ENCODE data around the gene DRC1.

- no peak for TF ChIP-seq CTCF (IDR thresholded peaks at IDR 0.05)
- TF ChIP-seq POLR2AphosphoS5 (IDR thresholded peaks at IDR 0.05; ENCODE audit: insufficient read depth in 1 of 2, low read depth in 1 of 2) = no peak
Measured at GRCh38 chr2:26494199-26494598, 92.5 kb downstream of the DRC1 start.

Data from vagina (tissue), 2 donors.